Left colon (tissue), 2 donors: ENCODE measurements around the gene LILRB2. TPM values are rescaled to one million over a fixed set of nuclear protein-coding genes. Genes with fewer than 3 reads are reported as not detected.

ENCODE experiments used
- microRNA-seq, 2 donors: library from miRNA; unstranded; fragments of <30 nt; microRNA quantifications; one replicate each; pipeline versions ENCODE4 v1.1.0 to v1.2.0, GENCODE V29; 2020
- total RNA-seq, 2 donors: library from RNA; stranded (reverse); fragmentation: NEBNext Ultra II Directional; extraction: Animal tissue kit (Norgen Biotek cat#: 25700); gene quantifications; one replicate each; pipeline ENCODE4 v1.2.1, GENCODE V29; 2021
- donor health status: DM: no; HTN: no; CAD: no.
- donor health status: DM: yes; HTN: yes; CAD: no.

LILRB2 gene
- total RNA-seq, 2 donors from 2014 or later: 0.98 to 3.2 TPM

Small RNA genes lying within 50 kb of the gene (microRNA-seq; reads per million reads assigned to microRNA genes)
- gene MIR4752: 0 reads per million in 2 donors

Other genes with a start within 250 kb of the LILRB2 start
- not detected for gene VSTM1, start 217.2 kb downstream of the LILRB2 start, total RNA-seq
- not detected for gene TARM1, start 199.7 kb downstream of the LILRB2 start, total RNA-seq
- gene OSCAR, start 180.3 kb downstream of the LILRB2 start, total RNA-seq: under 1 TPM; 0.67 to 0.98 TPM
- 100 to 1,000 TPM; 146 to 147 TPM for gene NDUFA3, start 178.3 kb downstream of the LILRB2 start, total RNA-seq
- gene TFPT, start 165.5 kb downstream of the LILRB2 start, total RNA-seq: 10 to 100 TPM; 12.4 to 12.7 TPM
- 10 to 100 TPM; 37.4 to 38.6 TPM for gene PRPF31, start 165.4 kb downstream of the LILRB2 start, total RNA-seq
- gene CNOT3, start 143.3 kb downstream of the LILRB2 start, total RNA-seq: 10 to 100 TPM; 32.9 to 42.2 TPM
- 1 to 10 TPM; 5.3 to 7.3 TPM for gene LENG1, start 121.4 kb downstream of the LILRB2 start, total RNA-seq
- gene TMC4, start 108.0 kb downstream of the LILRB2 start, total RNA-seq: 100 to 1,000 TPM; 209 to 217 TPM
- gene MBOAT7, start 91.5 kb downstream of the LILRB2 start, total RNA-seq: 100 to 1,000 TPM; 144 to 152 TPM
- gene TSEN34, start 89.8 kb downstream of the LILRB2 start, total RNA-seq: 10 to 100 TPM; 38.9 to 41.6 TPM
- gene RPS9, start 80.3 kb downstream of the LILRB2 start, total RNA-seq: 1,000 to 10,000 TPM in 1 of 2 donors, 100 to 1,000 TPM in 1; 962 to 1,034 TPM
- 1 to 10 TPM; 2.0 to 3.5 TPM for gene LILRB3, start 58.1 kb downstream of the LILRB2 start, total RNA-seq
- 1 to 10 TPM in 1 of 2 donors, under 1 TPM in 1; 0.55 to 1.1 TPM for gene LILRA6, start 38.3 kb downstream of the LILRB2 start, total RNA-seq
- gene LILRB5, start 23.8 kb downstream of the LILRB2 start, total RNA-seq: 10 to 100 TPM in 1 of 2 donors, 1 to 10 TPM in 1; 4.8 to 10.9 TPM
- 1 to 10 TPM in 1 of 2 donors, under 1 TPM in 1; 0.82 to 2.2 TPM for gene LILRA5, start 32.1 kb upstream of the LILRB2 start, total RNA-seq
- not detected for gene LILRA4, start 58.1 kb upstream of the LILRB2 start, total RNA-seq
- gene LAIR1, start 83.8 kb upstream of the LILRB2 start, total RNA-seq: 10 to 100 TPM in 1 of 2 donors, 1 to 10 TPM in 1; 3.8 to 13.2 TPM
- 1 to 10 TPM in 1 of 2 donors, not detected in 1; 1.1 TPM for gene TTYH1, start 134.4 kb upstream of the LILRB2 start, total RNA-seq
- 100 to 1,000 TPM; 146 to 156 TPM for gene LENG8, start 168.1 kb upstream of the LILRB2 start, total RNA-seq
- 10 to 100 TPM; 16.7 to 17.1 TPM for gene LENG9, start 182.7 kb upstream of the LILRB2 start, total RNA-seq
- gene CDC42EP5, start 192.2 kb upstream of the LILRB2 start, total RNA-seq: 100 to 1,000 TPM; 501 to 569 TPM
- gene LAIR2, start 221.7 kb upstream of the LILRB2 start, total RNA-seq: not detected